ENCODE data around the gene MRC1. TPM values are rescaled to one million over a fixed set of nuclear protein-coding genes. Genes with fewer than 3 reads are reported as not detected.

MRC1 gene
- polyA plus RNA-seq, 2 of the 4 experiments (the other 2 are of a cell fraction) = not detected

- WGBS (ENCODE audit: missing lambda C conversion rate) = 88% methylated on average over 11 of the region's 11 CpGs
- no peak overlapping the region for H3K27ac ChIP-seq
- H3K4me3 ChIP-seq = no peak overlapping the region
- H3K4me2 ChIP-seq = no peak overlapping the region
- DNase-seq (ENCODE audit: low read depth in 1 of 2, low spot score in 1 of 2) (no peak), ATAC-seq (no peak), FAIRE-seq (no peak)
- H3K9me3 ChIP-seq = no peaks in the 10 kb centered on the region
- H3K4me1 ChIP-seq = peaks cover 9% of the 10 kb centered on the region; the same call in 1 of the 3 replicates
- TF ChIP-seq ZSCAN20 (CRISPR knock-in tag; IDR thresholded peaks at IDR 0.05) (no peak), MYC (IDR thresholded peaks at IDR 0.05; ENCODE audit: borderline replicate concordance, low read length) (no peak)
- TF ChIP-seq, protein P1, sequence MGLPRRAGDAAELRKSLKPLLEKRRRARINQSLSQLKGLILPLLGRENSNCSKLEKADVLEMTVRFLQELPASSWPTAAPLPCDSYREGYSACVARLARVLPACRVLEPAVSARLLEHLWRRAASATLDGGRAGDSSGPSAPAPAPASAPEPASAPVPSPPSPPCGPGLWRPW (IDR thresholded peaks at IDR 0.05) = no peak
- ChIA-PET POLR2A (no interaction called here), CTCF (no interaction called here)
Measured at GRCh38 chr10:17802350-17802749, 6.8 kb upstream of the MRC1 start.

GRCh38 chr10:17802976-17803375, 6.2 kb upstream of the MRC1 start:
- FAIRE-seq (no peak), ATAC-seq (no peak)

GRCh38 chr10:17805330-17805729, 3.8 kb upstream of the MRC1 start:
- FAIRE-seq (no peak), ATAC-seq (no peak), DNase-seq (ENCODE audit: low read depth in 1 of 2, low spot score in 1 of 2) (no peak)
- WGBS (ENCODE audit: missing lambda C conversion rate) = 60% methylated on average over 3 of the region's 3 CpGs
- no peaks in the 10 kb centered on the region for H3K4me1 ChIP-seq
- no peak overlapping the region for H3K27ac ChIP-seq
- no peak for TF ChIP-seq RFX5 (IDR thresholded peaks at IDR 0.05)
- no peak for TF ChIP-seq EP300 (IDR thresholded peaks at IDR 0.05)
- TF ChIP-seq ATOH8 (CRISPR knock-in tag; IDR thresholded peaks at IDR 0.05; ENCODE audit: low read depth) = no peak
- no peak for TF ChIP-seq EHF (CRISPR knock-in tag; IDR thresholded peaks at IDR 0.05)
- TF ChIP-seq, protein P2, sequence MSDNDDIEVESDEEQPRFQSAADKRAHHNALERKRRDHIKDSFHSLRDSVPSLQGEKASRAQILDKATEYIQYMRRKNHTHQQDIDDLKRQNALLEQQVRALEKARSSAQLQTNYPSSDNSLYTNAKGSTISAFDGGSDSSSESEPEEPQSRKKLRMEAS (IDR thresholded peaks at IDR 0.05) = no peak
- no peak for TF ChIP-seq ESRRA (IDR thresholded peaks at IDR 0.05; ENCODE audit: borderline replicate concordance, low read length)
- TF ChIP-seq KDM5A (IDR thresholded peaks at IDR 0.05) = no peak
- TF ChIP-seq POLR2A (IDR thresholded peaks at IDR 0.05; ENCODE audit: low read length) = no peak
- no peak for TF ChIP-seq TFCP2L1 (CRISPR knock-in tag; IDR thresholded peaks at IDR 0.05)
- H3K4me3 ChIP-seq = no peak overlapping the region
- ChIA-PET CTCF (interaction anchor here (1.5 kb wide), 1 partner anchor 10 kb away, joined by 3 read pairs; no protein-coding TSS in a partner anchor), POLR2A (no interaction called here)
- no peak overlapping the region for H3K4me2 ChIP-seq
- no peaks in the 10 kb centered on the region for H3K9me3 ChIP-seq

More at GRCh38 chr10:17802976-17803375, 6.2 kb upstream of the MRC1 start:
- H3K9me3 ChIP-seq = no peaks in the 10 kb centered on the region
- peaks cover 9% of the 10 kb centered on the region; the same call in 1 of the 3 replicates for H3K4me1 ChIP-seq
- H3K4me3 ChIP-seq = no peak overlapping the region
- no peak overlapping the region for H3K27ac ChIP-seq
- WGBS (ENCODE audit: missing lambda C conversion rate) = 11% methylated on average over 1 of the region's 1 CpG
- DNase-seq (ENCODE audit: low read depth in 1 of 2, low spot score in 1 of 2) = no peak
- TF ChIP-seq BHLHE40 (IDR thresholded peaks at IDR 0.05; ENCODE audit: low read depth, low read length) (no peak), FOSB (CRISPR knock-in tag; IDR thresholded peaks at IDR 0.05) (no peak), ZC3H11A (IDR thresholded peaks at IDR 0.05) (no peak), EHF (CRISPR knock-in tag; IDR thresholded peaks at IDR 0.05) (no peak), REST (IDR thresholded peaks at IDR 0.05) (no peak), HOXB13 (CRISPR knock-in tag; IDR thresholded peaks at IDR 0.05; ENCODE audit: low read depth) (no peak), CBX2 (IDR thresholded peaks at IDR 0.05; ENCODE audit: borderline replicate concordance, low read depth) (no peak), CHD4 (IDR thresholded peaks at IDR 0.05; ENCODE audit: borderline replicate concordance) (no peak), MAFK (IDR thresholded peaks at IDR 0.05; ENCODE audit: partially characterized antibody) (no peak), PHF8 (IDR thresholded peaks at IDR 0.05; ENCODE audit: borderline replicate concordance, low read depth) (no peak), CBX8 (IDR thresholded peaks at IDR 0.05) (no peak), CHD2 (IDR thresholded peaks at IDR 0.05; ENCODE audit: low read length, partially characterized antibody) (no peak), ESRRA (IDR thresholded peaks at IDR 0.05; ENCODE audit: borderline replicate concordance, low read length) (no peak), RNF2 (IDR thresholded peaks at IDR 0.05; ENCODE audit: borderline replicate concordance, low read depth) (no peak), RARB (CRISPR knock-in tag; IDR thresholded peaks at IDR 0.05) (no peak), SMC3 (IDR thresholded peaks at IDR 0.05) (no peak)
- TF ChIP-seq, protein P2 (IDR thresholded peaks at IDR 0.05) = no peak
- ChIA-PET CTCF (no interaction called here), POLR2A (no interaction called here)
- no peak overlapping the region for H3K4me2 ChIP-seq
